DLD1 (cell line): ENCODE results near the gene NSUN5.
"Not testable (repeated sequence)": the region's sequence is repeated elsewhere in the genome, so short reads cannot be mapped to it uniquely, and the experiment has no call there.

Experiments used
- in situ Hi-C: cut with HindIII; loops from 2 replicates; pipeline ENCODE4 v1.10.0; 2017; ENCODE audit warnings: low sequenced_read_pairs

The NSUN5 gene

DNA sequence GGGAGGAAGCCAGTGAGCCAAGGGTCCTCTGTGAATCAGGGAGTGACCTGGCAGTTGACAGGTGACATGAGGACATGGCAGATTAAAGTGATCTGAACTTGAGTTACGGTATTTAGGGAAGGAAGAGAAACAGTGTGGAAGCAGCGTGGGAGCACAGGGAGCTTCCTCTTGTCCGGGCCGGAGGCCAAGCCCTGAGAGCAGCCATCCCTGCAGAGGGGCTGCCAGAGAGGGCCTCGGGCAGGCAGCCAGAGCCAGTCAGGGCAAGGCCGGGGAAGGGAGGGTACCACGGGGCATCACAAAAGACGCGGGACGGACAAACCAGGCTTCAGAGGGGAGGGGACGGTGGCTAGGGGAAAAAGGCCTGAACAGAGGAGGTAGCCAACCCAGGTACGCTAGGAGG, 8.8 kb downstream of the NSUN5 start:
- in situ Hi-C loops, result not testable (repeated sequence)

DNA sequence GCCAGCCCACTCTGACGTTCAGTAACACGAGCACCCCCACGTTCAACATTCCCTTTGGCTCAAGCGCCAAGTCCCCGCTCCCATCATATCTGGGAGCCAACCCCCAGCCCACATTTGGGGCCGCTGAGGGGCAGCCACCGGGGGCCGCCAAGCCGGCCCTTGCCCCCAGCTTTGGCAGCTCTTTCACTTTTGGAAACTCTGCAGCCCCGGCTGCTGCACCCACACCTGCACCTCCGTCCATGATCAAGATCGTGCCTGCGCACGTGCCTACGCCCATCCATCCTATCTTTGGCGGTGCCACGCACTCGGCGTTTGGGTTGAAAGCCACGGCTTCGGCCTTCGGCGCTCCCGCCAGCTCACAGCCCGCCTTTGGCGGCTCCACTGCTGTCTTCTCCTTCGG, 10.9 kb downstream of the NSUN5 start:
- in situ Hi-C loops, result not testable (repeated sequence)

DNA sequence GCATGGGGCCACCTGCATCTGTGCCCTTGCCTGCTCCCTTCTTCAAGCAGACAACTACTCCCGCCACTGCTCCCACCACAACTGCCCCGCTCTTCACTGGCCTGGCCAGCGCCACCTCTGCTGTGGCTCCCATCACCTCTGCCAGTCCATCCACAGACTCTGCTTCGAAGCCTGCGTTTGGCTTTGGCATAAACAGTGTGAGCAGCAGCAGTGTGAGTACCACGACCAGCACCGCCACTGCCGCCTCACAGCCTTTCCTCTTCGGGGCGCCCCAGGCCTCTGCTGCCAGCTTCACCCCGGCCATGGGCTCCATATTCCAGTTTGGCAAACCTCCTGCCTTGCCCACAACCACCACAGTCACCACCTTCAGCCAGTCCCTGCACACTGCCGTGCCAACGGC, 11.4 kb downstream of the NSUN5 start:
- in situ Hi-C loops, result not testable (repeated sequence)

DNA sequence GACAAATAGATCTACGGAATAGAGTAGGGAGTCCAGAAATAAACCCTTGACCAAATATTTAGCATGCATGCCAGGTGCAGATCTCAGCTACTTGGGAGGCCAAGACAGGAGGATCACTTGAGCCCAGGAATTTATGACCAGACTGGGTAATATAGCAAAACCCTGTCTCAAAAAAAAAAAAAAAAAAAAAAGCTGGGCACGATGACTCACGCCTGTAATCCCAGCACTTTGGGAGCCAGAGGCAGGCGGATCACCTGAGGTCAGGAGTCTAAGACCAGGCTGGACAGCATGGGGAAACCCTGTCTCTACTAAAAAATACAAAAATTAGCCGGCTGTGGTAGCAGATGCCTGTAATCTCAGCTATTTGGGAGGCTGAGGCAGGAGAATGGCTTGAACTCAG, 31.4 kb downstream of the NSUN5 start:
- in situ Hi-C loops, result not testable (repeated sequence)

DNA sequence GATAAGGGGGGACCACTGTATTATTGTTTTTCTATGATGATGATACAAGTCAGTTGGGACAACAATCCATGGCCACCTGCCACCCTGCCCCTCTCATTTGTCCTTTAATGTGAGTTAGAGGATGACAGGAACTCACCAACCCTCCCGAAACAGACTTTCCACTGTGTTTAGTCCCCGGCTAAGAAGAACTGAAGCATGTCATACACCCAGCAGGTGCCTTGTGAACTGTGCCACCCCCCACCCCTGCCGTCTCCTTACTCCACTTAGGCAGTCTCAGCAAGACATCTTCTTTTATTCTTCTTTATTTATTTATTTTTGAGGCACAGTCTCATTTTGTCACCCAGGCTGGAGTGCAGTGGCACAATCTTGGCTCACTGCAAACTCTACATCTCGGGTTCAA, 40.8 kb downstream of the NSUN5 start:
- in situ Hi-C loops, result not testable (repeated sequence)

DNA sequence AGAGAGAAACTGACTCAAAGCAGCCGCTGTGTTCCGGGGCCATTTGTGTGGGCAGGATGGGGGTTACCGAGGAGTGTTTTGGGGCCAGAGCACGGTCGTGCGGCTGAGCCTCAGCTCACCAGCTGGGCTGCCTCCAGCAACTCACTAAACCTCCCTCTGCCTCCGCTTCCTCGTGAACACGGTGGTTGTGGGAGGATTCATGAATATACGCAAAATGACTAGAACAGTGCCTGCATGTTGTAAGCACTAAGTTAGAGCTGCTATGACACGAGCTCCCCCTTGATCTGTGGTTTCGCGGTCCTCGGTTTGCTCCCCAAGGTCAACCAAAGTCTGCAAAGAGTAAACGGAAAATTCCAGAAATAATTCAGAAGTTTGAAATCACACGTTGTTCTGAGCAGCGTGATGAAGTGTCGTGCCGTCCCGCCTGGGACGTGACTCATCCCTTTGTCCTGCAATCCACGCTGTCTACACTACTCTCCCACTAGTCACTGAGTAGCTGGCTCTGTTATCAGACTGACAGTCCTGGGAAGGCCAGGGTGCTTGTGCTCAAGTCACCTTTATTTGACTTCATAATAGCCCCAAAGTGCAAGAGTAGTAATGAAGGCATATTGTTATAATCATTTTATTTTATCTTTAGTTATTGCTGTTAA, 41.8 kb downstream of the NSUN5 start:
- in situ Hi-C loops, result not testable (repeated sequence)

DNA sequence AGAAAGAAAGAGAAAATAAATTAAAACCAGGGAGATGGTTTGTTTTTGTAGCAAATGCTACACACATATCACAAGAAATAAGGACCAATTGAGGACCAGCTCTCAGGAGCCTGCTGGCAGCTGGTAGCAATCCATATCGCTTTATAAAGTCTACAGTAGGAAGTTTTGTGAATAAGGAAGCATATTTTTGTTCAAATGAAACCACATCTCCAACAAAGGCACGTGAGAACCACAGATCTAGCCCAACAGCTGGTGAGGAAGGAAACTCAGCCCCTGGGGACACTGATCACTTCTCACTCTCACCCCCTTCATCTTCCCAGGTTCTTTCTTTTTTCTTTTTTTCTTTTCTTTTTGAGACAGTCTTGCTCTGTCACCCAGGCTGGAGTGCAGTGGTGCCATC, 46.2 kb downstream of the NSUN5 start:
- in situ Hi-C loops, result not testable (repeated sequence)
